Hepatocyte (in vitro differentiated cells): ENCODE data around the gene CALU. TPM values are rescaled to one million over a fixed set of nuclear protein-coding genes. Genes with fewer than 3 reads are reported as not detected.

Experiments used
- DNase-seq: peaks from one replicate; pipeline ENCODE4 v3.0.0-alpha.2; 2016; ENCODE audit warnings: low spot score
- H2AFZ ChIP-seq: fragments of 200-600 bp; sonication (generic); 2 replicates; pipeline ENCODE4 v1.6.0; 2016; ENCODE audit warnings: antibody characterized with exemption, mild to moderate bottlenecking
- H3K27ac ChIP-seq: fragments of 200-600 bp; sonication (generic); 2 replicates; pipeline ENCODE4 v1.5.1; 2016; ENCODE audit warnings: mild to moderate bottlenecking
- H3K27me3 ChIP-seq: fragments of 200-600 bp; sonication (generic); 2 replicates; pipeline ENCODE4 v1.6.1; 2016
- H3K36me3 ChIP-seq: fragments of 200-600 bp; sonication (generic); replicated peaks from 2 replicates; pipeline ENCODE4 v1.5.1; 2016; ENCODE audit warnings: low read depth; ENCODE audit not compliant: insufficient read depth
- H3K4me1 ChIP-seq: fragments of 200-600 bp; sonication (generic); 2 replicates; pipeline ENCODE4 v1.5.1; 2016; ENCODE audit warnings: mild to moderate bottlenecking, moderate library complexity; ENCODE audit not compliant: insufficient read depth
- H3K4me2 ChIP-seq: fragments of 200-600 bp; sonication (generic); 2 replicates; pipeline ENCODE4 v1.6.0; 2016
- H3K4me3 ChIP-seq: fragments of 200-600 bp; sonication (generic); 2 replicates; pipeline ENCODE4 v1.5.1; 2016; ENCODE audit warnings: mild to moderate bottlenecking
- H3K79me2 ChIP-seq: fragments of 200-600 bp; sonication (generic); 2 replicates; pipeline ENCODE4 v1.6.0; 2017; ENCODE audit warnings: mild to moderate bottlenecking
- H3K9me2 ChIP-seq: fragments of 200-600 bp; sonication (generic); replicated peaks from 2 replicates; pipeline ENCODE4 v1.6.0; 2017; ENCODE audit warnings: mild to moderate bottlenecking; ENCODE audit not compliant: insufficient read depth
- H3K9me3 ChIP-seq: fragments of 200-600 bp; sonication (generic); 2 replicates; pipeline ENCODE4 v1.5.1; 2016; ENCODE audit warnings: low read depth, mild to moderate bottlenecking
- H4K20me1 ChIP-seq: fragments of 200-600 bp; sonication (generic); 2 replicates; pipeline ENCODE4 v1.6.0; 2016; ENCODE audit warnings: mild to moderate bottlenecking; ENCODE audit not compliant: insufficient read depth, poor library complexity, severe bottlenecking
- EZH2 ChIP-seq: fragments of 200-600 bp; sonication (generic); IDR thresholded peaks from 2 replicates; pipeline ENCODE4 v1.6.1; 2016; ENCODE audit warnings: antibody characterized with exemption, mild to moderate bottlenecking, borderline replicate concordance
- EZH2phosphoT487 ChIP-seq: fragments of 200-600 bp; sonication (generic); IDR thresholded peaks from one replicate; pipeline ENCODE4 v1.6.1; 2018; ENCODE audit warnings: antibody characterized with exemption, mild to moderate bottlenecking, low read depth, moderate library complexity; ENCODE audit not compliant: unreplicated experiment, severe bottlenecking
- WGBS: methylation state at CpG from one replicate; pipeline ENCODE4 v1.1.6; 2016; ENCODE audit warnings: low lambda C conversion rate; ENCODE audit errors: missing lambda C conversion rate; 5-methylcytosine and 5-hydroxymethylcytosine counted together
- polyA plus RNA-seq: library from polyadenylated mRNA; unstranded; fragments of >200 nt; fragmentation: Nextera tagmentation; extraction: Ambion mirVana; gene quantifications from 2 replicates; pipeline ENCODE4 v1.2.1, GENCODE V29; 2016
- total RNA-seq: library from RNA; depleted of rRNA; stranded (reverse); fragments of >200 nt; gene quantifications from 2 replicates; pipeline ENCODE4 v1.2.3, GENCODE V29; 2014
- TF ChIP-seq, protein P1 (sequence below): fragments of 200-600 bp; sonication (generic); IDR thresholded peaks from 2 replicates; pipeline ENCODE4 v1.5.1; 2016; ENCODE audit warnings: antibody characterized with exemption, mild to moderate bottlenecking; ENCODE audit not compliant: poor library complexity

Gene CALU
- total and polyA plus RNA-seq, 2 experiments from 2014 or later: 248 to 291 TPM

DNA sequence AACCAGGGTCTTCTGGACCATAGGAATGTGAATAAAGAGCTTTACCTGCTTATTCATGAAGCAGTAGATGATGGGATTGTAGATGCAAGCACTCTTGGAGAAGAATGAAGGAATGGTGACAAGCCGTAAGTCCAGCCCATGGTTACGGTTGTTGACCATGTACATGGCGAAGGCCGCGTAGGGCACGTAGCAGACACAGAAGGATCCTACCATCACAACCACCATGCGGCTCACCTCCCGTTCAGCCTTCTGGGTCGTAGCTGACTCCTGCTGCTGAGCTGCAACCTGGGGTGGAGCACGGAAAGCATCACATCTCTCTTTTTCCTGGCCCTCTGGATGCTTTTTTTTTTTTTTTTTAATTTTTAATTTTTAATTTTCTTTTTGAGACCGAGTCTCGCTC lies 34.4 kb downstream of the CALU start:
- no peak overlapping the region for H3K4me2 ChIP-seq
- H2AFZ ChIP-seq: no peak overlapping the region
- no peak overlapping the region for H3K27ac ChIP-seq
- WGBS: 97% methylated on average over 12 of the region's 12 CpGs
- H4K20me1 ChIP-seq: peaks cover 2% of the 10 kb centered on the region
- no peaks in the 10 kb centered on the region for H3K79me2 ChIP-seq
- no peaks in the 10 kb centered on the region for H3K4me1 ChIP-seq
- no peaks in the 10 kb centered on the region for H3K9me2 ChIP-seq
- H3K27me3 ChIP-seq: no peaks in the 10 kb centered on the region
- DNase-seq: no peak
- peaks cover 3% of the 10 kb centered on the region for H3K9me3 ChIP-seq
- peaks cover 4% of the 10 kb centered on the region for H3K36me3 ChIP-seq
- TF ChIP-seq EZH2 (no peak), EZH2phosphoT487 (no peak)
- TF ChIP-seq, protein P1, sequence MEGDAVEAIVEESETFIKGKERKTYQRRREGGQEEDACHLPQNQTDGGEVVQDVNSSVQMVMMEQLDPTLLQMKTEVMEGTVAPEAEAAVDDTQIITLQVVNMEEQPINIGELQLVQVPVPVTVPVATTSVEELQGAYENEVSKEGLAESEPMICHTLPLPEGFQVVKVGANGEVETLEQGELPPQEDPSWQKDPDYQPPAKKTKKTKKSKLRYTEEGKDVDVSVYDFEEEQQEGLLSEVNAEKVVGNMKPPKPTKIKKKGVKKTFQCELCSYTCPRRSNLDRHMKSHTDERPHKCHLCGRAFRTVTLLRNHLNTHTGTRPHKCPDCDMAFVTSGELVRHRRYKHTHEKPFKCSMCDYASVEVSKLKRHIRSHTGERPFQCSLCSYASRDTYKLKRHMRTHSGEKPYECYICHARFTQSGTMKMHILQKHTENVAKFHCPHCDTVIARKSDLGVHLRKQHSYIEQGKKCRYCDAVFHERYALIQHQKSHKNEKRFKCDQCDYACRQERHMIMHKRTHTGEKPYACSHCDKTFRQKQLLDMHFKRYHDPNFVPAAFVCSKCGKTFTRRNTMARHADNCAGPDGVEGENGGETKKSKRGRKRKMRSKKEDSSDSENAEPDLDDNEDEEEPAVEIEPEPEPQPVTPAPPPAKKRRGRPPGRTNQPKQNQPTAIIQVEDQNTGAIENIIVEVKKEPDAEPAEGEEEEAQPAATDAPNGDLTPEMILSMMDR: no peak
- no peak overlapping the region for H3K4me3 ChIP-seq

DNA sequence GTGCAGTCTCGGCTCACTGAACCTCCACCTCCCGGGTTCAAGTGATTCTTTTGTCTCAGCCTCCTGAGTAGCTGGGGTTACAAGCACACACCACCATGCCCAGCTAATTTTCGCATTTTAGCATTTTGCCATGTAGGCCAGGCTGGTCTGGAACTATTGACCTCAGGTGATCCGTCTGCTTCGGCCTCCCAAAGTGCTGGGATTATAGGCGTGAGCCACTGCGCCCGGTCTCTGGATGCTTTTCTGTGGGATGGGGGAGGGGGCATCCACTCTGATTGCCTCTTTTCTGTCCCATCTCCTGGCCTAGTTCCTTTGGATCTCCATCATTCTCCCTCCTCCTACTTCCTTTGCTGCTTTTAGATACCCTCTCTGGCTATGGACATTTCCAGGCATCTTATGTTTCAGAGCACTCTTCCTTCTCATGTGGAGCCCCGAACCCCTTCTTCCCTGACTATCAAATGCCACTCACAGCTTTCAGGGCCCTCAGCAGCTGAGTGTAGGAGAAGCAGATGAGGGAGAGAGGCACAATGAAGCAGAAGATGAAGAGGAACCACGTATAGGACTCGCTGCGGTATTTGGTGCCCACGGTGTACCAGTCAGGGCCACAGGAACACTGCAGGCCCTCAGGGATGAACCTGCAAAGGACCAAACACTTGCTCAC lies 35.0 kb downstream of the CALU start:
- Histone ChIP-seq H3K36me3 (peaks cover 4% of the 10 kb centered on the region), H3K27me3 (no peaks in the 10 kb centered on the region), H3K4me3 (no peak overlapping the region), H3K9me2 (no peaks in the 10 kb centered on the region), H3K79me2 (no peaks in the 10 kb centered on the region), H3K4me1 (no peaks in the 10 kb centered on the region), H3K9me3 (peaks cover 3% of the 10 kb centered on the region), H2AFZ (no peak overlapping the region), H3K27ac (no peak overlapping the region), H3K4me2 (no peak overlapping the region), H4K20me1 (peaks cover 2% of the 10 kb centered on the region)
- no peak for DNase-seq
- 98% methylated on average over 13 of the region's 13 CpGs for WGBS
- TF ChIP-seq, protein P1: no peak
- TF ChIP-seq EZH2 (no peak), EZH2phosphoT487 (no peak)

DNA sequence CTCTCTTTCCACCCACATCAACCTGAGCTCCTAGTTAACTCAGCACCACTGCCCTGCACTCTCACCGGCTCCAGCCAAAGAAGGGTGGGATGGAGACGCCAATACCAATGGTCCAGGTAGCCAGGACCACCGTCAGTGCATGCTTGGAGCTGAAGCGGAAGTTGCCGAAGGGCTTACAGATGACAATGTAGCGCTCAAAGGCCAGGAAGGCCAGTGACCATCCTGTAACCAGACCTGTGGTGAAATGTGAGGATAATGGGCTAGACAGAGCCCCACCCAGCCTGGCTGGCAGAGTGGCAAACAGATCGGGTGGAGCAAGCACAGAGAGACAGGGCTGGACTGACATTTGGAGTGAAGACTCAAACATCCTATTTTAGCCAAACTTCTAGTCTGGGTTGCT lies 35.8 kb downstream of the CALU start:
- no peak for TF ChIP-seq EZH2
- TF ChIP-seq EZH2phosphoT487: no peak
- TF ChIP-seq, protein P1: no peak

More for the DNA sequence above, 35.8 kb downstream of the CALU start:
- Histone ChIP-seq H3K27me3 (no peaks in the 10 kb centered on the region), H2AFZ (no peak overlapping the region), H4K20me1 (peaks cover 2% of the 10 kb centered on the region), H3K4me2 (no peak overlapping the region), H3K27ac (no peak overlapping the region), H3K36me3 (peaks cover 4% of the 10 kb centered on the region), H3K79me2 (no peaks in the 10 kb centered on the region), H3K4me3 (no peak overlapping the region), H3K4me1 (no peaks in the 10 kb centered on the region), H3K9me3 (peaks cover 3% of the 10 kb centered on the region), H3K9me2 (no peaks in the 10 kb centered on the region)
- DNase-seq: no peak
- 91% methylated on average over 7 of the region's 7 CpGs for WGBS
